ENCODE measurements around the gene FARP1. TPM values are rescaled to one million over a fixed set of nuclear protein-coding genes. Genes with fewer than 3 reads are reported as not detected.

The FARP1 gene
- total RNA-seq, 4 donors from 2014 or later, result 13.7 to 38.9 (median 30.2) TPM

GRCh38 chr13:98189841-98190505, 47.1 kb downstream of the FARP1 start:
- TF ChIP-seq CTCF (IDR thresholded peaks at IDR 0.05), result no peak
- DNase-seq (ENCODE audit: low spot score) (no peak), ATAC-seq (ENCODE audit: low FRiP score) (no peak)

- TF ChIP-seq CTCF (IDR thresholded peaks at IDR 0.05), result no peak
- no peak for DNase-seq (ENCODE audit: low spot score)
- ATAC-seq (ENCODE audit: low FRiP score), result no peak
Observed at GRCh38 chr13:98190889-98191444, 48.1 kb downstream of the FARP1 start.

GRCh38 chr13:98192008-98192407, 49.1 kb downstream of the FARP1 start:
- DNase-seq (ENCODE audit: low spot score) (no peak), ATAC-seq (ENCODE audit: low FRiP score) (no peak)
- TF ChIP-seq CTCF (IDR thresholded peaks at IDR 0.05), result no peak

GRCh38 chr13:98195054-98195791, 52.3 kb downstream of the FARP1 start:
- no peak for TF ChIP-seq CTCF (IDR thresholded peaks at IDR 0.05)
- ATAC-seq (ENCODE audit: low FRiP score) (no peak), DNase-seq (ENCODE audit: low spot score) (no peak)

- no peak for DNase-seq (ENCODE audit: low spot score)
- no peak for TF ChIP-seq CTCF (IDR thresholded peaks at IDR 0.05)
- ATAC-seq (ENCODE audit: low FRiP score), result no peak
Observed at GRCh38 chr13:98198683-98199082, 55.8 kb downstream of the FARP1 start.

- no peak for ATAC-seq (ENCODE audit: low FRiP score)
- TF ChIP-seq CTCF (IDR thresholded peaks at IDR 0.05), result no peak
- no peak for DNase-seq (ENCODE audit: low spot score)
Observed at GRCh38 chr13:98199480-98199879, 56.6 kb downstream of the FARP1 start.

All from omental fat pad (tissue), 4 donors.